Panc1 (cell line): ENCODE data around the gene NPHP4. TPM values are rescaled to one million over a fixed set of nuclear protein-coding genes. Genes with fewer than 3 reads are reported as not detected.

Experiments used
- ATAC-seq: fragments of 200-7000 bp; cut with Tn5 transposase; 2 replicates; pipeline ENCODE4 v1.9.1; 2020; ENCODE audit warnings: mild to moderate bottlenecking, moderate library complexity
- BruUV-seq: library from RNA; stranded (reverse); fragments of 400-500 nt; replicated peaks from 2 replicates; lab custom pipeline; 2021; lab: Mats Ljungman, UMichigan
- CTCF ChIA-PET: fragments of 300-600 bp; sonication (Branson Sonifier 250); formaldehyde crosslinking; loops from one replicate; lab custom pipeline; 2022; ENCODE audit warnings: antibody characterized with exemption; lab: Charles Lee
- POLR2A ChIA-PET: fragments of 300-600 bp; sonication (Branson Sonifier 250); formaldehyde crosslinking; loops from one replicate; lab custom pipeline; 2022; ENCODE audit warnings: antibody characterized with exemption; lab: Charles Lee
- DNase-seq: peaks from one replicate; pipeline ENCODE4 v3.0.0-alpha.2; 2010; ENCODE audit warnings: low read depth, low spot score
- H3K27ac ChIP-seq: 2 replicates; pipeline ENCODE4 v1.5.1; 2011; ENCODE audit warnings: mild to moderate bottlenecking, low read length, inconsistent platforms
- H3K27me3 ChIP-seq: fragments of 200-500 bp; sonication (Bioruptor generic); 2 replicates; pipeline ENCODE4 v1.6.0; 2014; ENCODE audit warnings: low read length, inconsistent platforms; ENCODE audit not compliant: control insufficient read depth, insufficient read depth
- H3K36me3 ChIP-seq: fragments of 200-500 bp; sonication (Bioruptor generic); 2 replicates; pipeline ENCODE4 v1.5.1; 2014; ENCODE audit warnings: inconsistent platforms, mild to moderate bottlenecking, low read length, moderate library complexity; ENCODE audit not compliant: control insufficient read depth, insufficient read depth
- H3K4me1 ChIP-seq: 2 replicates; pipeline ENCODE4 v1.5.1; 2011; ENCODE audit warnings: inconsistent platforms, mild to moderate bottlenecking, low read length, moderate library complexity; ENCODE audit not compliant: control insufficient read depth, insufficient read depth
- H3K4me3 ChIP-seq, 2 experiments: 2 replicates each; pipeline ENCODE4 v1.5.1; 2011 to 2012; ENCODE audit warnings: low read depth in 2 of 2, low read length in 2 of 2, mild to moderate bottlenecking in 2 of 2, inconsistent platforms in 1 of 2, moderate library complexity in 1 of 2
- H3K9me3 ChIP-seq: fragments of 200-500 bp; sonication (Bioruptor generic); 2 replicates; pipeline ENCODE4 v1.5.1; 2014; ENCODE audit warnings: low read depth, mild to moderate bottlenecking, inconsistent platforms, low read length, moderate library complexity; ENCODE audit not compliant: control insufficient read depth, insufficient read depth
- CTCF ChIP-seq: fragments of 450-650 bp; IDR thresholded peaks from 2 replicates; pipeline ENCODE4 v1.5.1; 2017; ENCODE audit warnings: mild to moderate bottlenecking
- POLR2AphosphoS5 ChIP-seq: IDR thresholded peaks from 2 replicates; pipeline ENCODE4 v1.6.1; 2012; ENCODE audit warnings: mild to moderate bottlenecking, low read depth, low read length, moderate library complexity
- SIN3A ChIP-seq: IDR thresholded peaks from 2 replicates; pipeline ENCODE4 v1.6.1; 2012; ENCODE audit warnings: low read depth, mild to moderate bottlenecking, low read length, moderate library complexity, borderline replicate concordance; ENCODE audit not compliant: insufficient read depth
- TCF7L2 ChIP-seq: IDR thresholded peaks from 2 replicates; pipeline ENCODE4 v1.6.1; 2011; ENCODE audit warnings: mild to moderate bottlenecking, low read depth, low read length, inconsistent platforms
- in situ Hi-C: cut with HindIII; loops from 2 replicates; pipeline ENCODE4 v1.10.0; 2016; ENCODE audit warnings: low sequenced_read_pairs, low pct_unique_long_range_greater_than_20kb
- intact Hi-C: fragments of 100-400 bp; cut with micrococcal nuclease; formaldehyde crosslinking; loops from one replicate; pipeline ENCODE4 v1.10.0; 2022; ENCODE audit not compliant: unreplicated experiment
- total RNA-seq: library from RNA; stranded (reverse); gene quantifications from one replicate; pipeline ENCODE4 v1.2.1, GENCODE V29; 2021; ENCODE audit not compliant: unreplicated experiment
- TF ChIP-seq, protein P1 (sequence below), 2 experiments: IDR thresholded peaks; 2 replicates each; pipeline ENCODE4 v1.6.1; 2011 to 2012; ENCODE audit warnings: low read depth in 2 of 2, control low read depth in 1 of 2, low read length in 1 of 2, mild to moderate bottlenecking in 1 of 2, moderate library complexity in 1 of 2; ENCODE audit not compliant: insufficient read depth in 1 of 2

NPHP4 gene
- total RNA-seq, 1 experiment from 2014 or later, result 20.1 TPM

- Histone ChIP-seq H3K36me3 (no peaks in the 10 kb centered on the region), H3K4me3 (no peak overlapping the region), H3K27ac (no peak overlapping the region), H3K4me1 (no peaks in the 10 kb centered on the region), H3K9me3 (no peaks in the 10 kb centered on the region), H3K27me3 (no peaks in the 10 kb centered on the region)
- CTCF ChIA-PET, result no interaction called here
- DNase-seq (no peak), ATAC-seq (no peak)
- POLR2A ChIA-PET, result no interaction called here
- in situ Hi-C loops (no loop called here), intact Hi-C loops (no loop called here)
- BruUV-seq, result no TSS peak
- TF ChIP-seq, protein P1, sequence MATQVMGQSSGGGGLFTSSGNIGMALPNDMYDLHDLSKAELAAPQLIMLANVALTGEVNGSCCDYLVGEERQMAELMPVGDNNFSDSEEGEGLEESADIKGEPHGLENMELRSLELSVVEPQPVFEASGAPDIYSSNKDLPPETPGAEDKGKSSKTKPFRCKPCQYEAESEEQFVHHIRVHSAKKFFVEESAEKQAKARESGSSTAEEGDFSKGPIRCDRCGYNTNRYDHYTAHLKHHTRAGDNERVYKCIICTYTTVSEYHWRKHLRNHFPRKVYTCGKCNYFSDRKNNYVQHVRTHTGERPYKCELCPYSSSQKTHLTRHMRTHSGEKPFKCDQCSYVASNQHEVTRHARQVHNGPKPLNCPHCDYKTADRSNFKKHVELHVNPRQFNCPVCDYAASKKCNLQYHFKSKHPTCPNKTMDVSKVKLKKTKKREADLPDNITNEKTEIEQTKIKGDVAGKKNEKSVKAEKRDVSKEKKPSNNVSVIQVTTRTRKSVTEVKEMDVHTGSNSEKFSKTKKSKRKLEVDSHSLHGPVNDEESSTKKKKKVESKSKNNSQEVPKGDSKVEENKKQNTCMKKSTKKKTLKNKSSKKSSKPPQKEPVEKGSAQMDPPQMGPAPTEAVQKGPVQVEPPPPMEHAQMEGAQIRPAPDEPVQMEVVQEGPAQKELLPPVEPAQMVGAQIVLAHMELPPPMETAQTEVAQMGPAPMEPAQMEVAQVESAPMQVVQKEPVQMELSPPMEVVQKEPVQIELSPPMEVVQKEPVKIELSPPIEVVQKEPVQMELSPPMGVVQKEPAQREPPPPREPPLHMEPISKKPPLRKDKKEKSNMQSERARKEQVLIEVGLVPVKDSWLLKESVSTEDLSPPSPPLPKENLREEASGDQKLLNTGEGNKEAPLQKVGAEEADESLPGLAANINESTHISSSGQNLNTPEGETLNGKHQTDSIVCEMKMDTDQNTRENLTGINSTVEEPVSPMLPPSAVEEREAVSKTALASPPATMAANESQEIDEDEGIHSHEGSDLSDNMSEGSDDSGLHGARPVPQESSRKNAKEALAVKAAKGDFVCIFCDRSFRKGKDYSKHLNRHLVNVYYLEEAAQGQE (IDR thresholded peaks at IDR 0.05; ENCODE audit: insufficient read depth in 1 of 2, low read depth in 2 of 2, low read length in 1 of 2), result no peak
- TF ChIP-seq SIN3A (no peak), POLR2AphosphoS5 (no peak), TCF7L2 (no peak), CTCF (no peak)
Measured at GRCh38 chr1:5887349-5887970, 104.8 kb downstream of the NPHP4 start.

DNA sequence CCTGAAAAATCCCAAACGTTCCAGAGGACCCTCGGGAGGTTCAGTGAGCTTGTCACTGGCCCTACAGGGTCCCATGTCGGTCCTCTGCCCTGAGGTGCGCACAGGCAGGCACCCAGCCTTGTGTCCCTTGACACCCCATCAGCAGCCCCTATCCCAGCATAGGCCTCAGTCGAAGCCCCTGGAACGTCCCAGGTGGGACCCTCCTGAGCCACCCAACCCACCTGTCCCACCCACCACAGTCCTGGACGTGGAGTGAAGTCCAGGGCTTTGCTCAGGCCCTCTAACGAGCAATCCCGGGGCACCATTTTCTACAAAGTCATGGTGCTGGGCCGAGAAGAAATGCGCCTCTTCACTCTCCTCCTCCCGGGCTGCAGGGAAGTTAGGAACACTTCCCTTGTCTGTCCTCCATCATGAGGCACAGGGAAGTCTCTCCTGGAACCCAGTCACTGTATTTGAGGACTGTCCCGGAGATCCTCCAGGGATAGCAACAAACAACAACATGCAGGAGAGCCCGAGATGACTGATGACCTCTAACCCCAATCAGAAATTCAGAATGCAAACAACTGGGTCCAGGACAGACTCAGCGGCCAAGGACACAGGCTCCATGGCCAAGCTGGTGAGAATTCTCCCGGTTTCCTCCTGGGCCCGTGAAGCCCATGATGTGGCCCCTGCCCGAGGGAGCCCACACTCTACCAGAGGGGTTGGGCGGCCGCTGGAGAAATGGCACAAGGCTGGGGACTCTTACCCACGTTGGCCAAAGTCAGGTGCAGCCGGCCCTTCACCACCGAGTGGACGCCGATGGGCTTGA is 105.5 kb downstream of the NPHP4 start:
- TF ChIP-seq CTCF, result no peak
- TF ChIP-seq, protein P1 (IDR thresholded peaks at IDR 0.05; ENCODE audit: insufficient read depth in 1 of 2, low read depth in 2 of 2, low read length in 1 of 2), result no peak
- Histone ChIP-seq H3K27me3 (no peaks in the 10 kb centered on the region), H3K27ac (no peak overlapping the region), H3K9me3 (no peaks in the 10 kb centered on the region), H3K36me3 (no peaks in the 10 kb centered on the region), H3K4me1 (no peaks in the 10 kb centered on the region), H3K4me3 (no peak overlapping the region)
- no TSS peak for BruUV-seq
- in situ Hi-C loops (no loop called here), intact Hi-C loops (no loop called here)
- no peak for ATAC-seq
- no peak for DNase-seq
- CTCF ChIA-PET, result no interaction called here
- POLR2A ChIA-PET, result no interaction called here
